ENCODE measurements around the gene BMP7. TPM values are rescaled to one million over a fixed set of nuclear protein-coding genes. Genes with fewer than 3 reads are reported as not detected.

The BMP7 gene
- total and polyA plus RNA-seq, 2 donors (not counting 3 experiments of a cell fraction or from before 2014, with no cell fraction given): not detected

- Histone ChIP-seq H3K9me1 (replicated peaks; ENCODE audit: control insufficient read depth, extremely low read depth, insufficient read depth, low read length) (no peaks in the 10 kb centered on the region), H3K4me3 (replicated peaks in 1 of 3; ENCODE audit: insufficient read depth in 1 of 3, low read depth in 1 of 3, low read length in 3 of 3) (no peak overlapping the region), H3K27ac (ENCODE audit: insufficient read depth, low read depth, low read length) (no peak overlapping the region), H3K4me2 (ENCODE audit: insufficient read depth, low read length) (no peak overlapping the region), H2AFZ (ENCODE audit: low read depth, low read length) (no peak overlapping the region), H3K27me3 (ENCODE audit: control insufficient read depth in 2 of 2, insufficient read depth in 2 of 2, low read length in 2 of 2) (no peaks in the 10 kb centered on the region), H3K4me1 (ENCODE audit: control insufficient read depth, extremely low read depth, insufficient read depth, low read length) (no peaks in the 10 kb centered on the region), H4K20me1 (replicated peaks; ENCODE audit: control insufficient read depth, extremely low read depth, insufficient read depth, low read length) (no peaks in the 10 kb centered on the region), H3K79me2 (ENCODE audit: control insufficient read depth, insufficient read depth, low read length) (no peaks in the 10 kb centered on the region), H3K9ac (replicated peaks; ENCODE audit: extremely low read depth, insufficient read depth, low read length) (no peak overlapping the region), H3K9me3 (replicated peaks; ENCODE audit: control insufficient read depth, insufficient read depth, low read length) (no peaks in the 10 kb centered on the region), H3K36me3 (ENCODE audit: control insufficient read depth in 2 of 2, extremely low read depth in 1 of 2, insufficient read depth in 2 of 2, low read length in 2 of 2) (no peaks in the 10 kb centered on the region)
- FAIRE-seq: no peak
- no peak for TF ChIP-seq JUN (IDR thresholded peaks at IDR 0.05; ENCODE audit: borderline replicate concordance, insufficient read depth, insufficient read length, low read depth)
- TF ChIP-seq EZH2 (IDR thresholded peaks at IDR 0.05; ENCODE audit: borderline replicate concordance, low read depth, low read length, severe bottlenecking): no peak
- no peak for TF ChIP-seq MAX (IDR thresholded peaks at IDR 0.05; ENCODE audit: insufficient read depth, insufficient read length)
- TF ChIP-seq POLR2A (IDR thresholded peaks at IDR 0.05; ENCODE audit: low read depth, low read length): no peak
- TF ChIP-seq GATA2 (IDR thresholded peaks at IDR 0.05; ENCODE audit: insufficient read depth, insufficient read length, low read depth, low read length): no peak
- no peak for TF ChIP-seq FOS (IDR thresholded peaks at IDR 0.05; ENCODE audit: borderline replicate concordance, insufficient read depth, low read length)
- TF ChIP-seq CTCF (IDR thresholded peaks at IDR 0.05; ENCODE audit: extremely low read depth in 1 of 2, insufficient read depth in 1 of 2, low read depth in 1 of 2, low read length in 2 of 2): no peak
- TF ChIP-seq MYC (IDR thresholded peaks at IDR 0.05; ENCODE audit: low read depth, low read length): no peak
- no peak for TF ChIP-seq POLR2AphosphoS5 (IDR thresholded peaks at IDR 0.05; ENCODE audit: insufficient read depth, low read depth, low read length)
- dilution Hi-C loops (cut with MboI; ENCODE audit: extremely low pct_ligation_motif_present, low sequenced_read_pairs): no loop called here
- ChIA-PET POLR2A (no interaction called here), CTCF (interaction anchor here (0.7 kb wide), 1 partner anchor 8 kb away, joined by 3 read pairs; no protein-coding TSS in a partner anchor)
- no TSS peak for BruUV-seq (replicated peaks)
- DNase-seq (ENCODE audit: low read depth, low spot score): no peak
- intact Hi-C loops (cut with micrococcal nuclease): no loop called here
These were observed 27.6 kb upstream of the BMP7 start for GRCh38 chr20:57293995-57294394.

All from endothelial cell of umbilical vein (primary cell).